Measurements from ENCODE around the gene PALMD. TPM values are rescaled to one million over a fixed set of nuclear protein-coding genes. Genes with fewer than 3 reads are reported as not detected.

PALMD gene
- total RNA-seq, 2 donors from 2014 or later: 80.7 to 104 TPM

- ATAC-seq: no peak
- intact Hi-C loops (cut with DNase I): no loop called here
- DNase-seq: no peak
Measured at GRCh38 chr1:99725996-99726395, 80.1 kb downstream of the PALMD start.

- ATAC-seq (no peak), DNase-seq (no peak)
- intact Hi-C loops (cut with DNase I): no loop called here
Measured at GRCh38 chr1:99726407-99726806, 80.5 kb downstream of the PALMD start.

GRCh38 chr1:99726818-99727217 is 80.9 kb downstream of the PALMD start:
- intact Hi-C loops (cut with DNase I): no loop called here
- DNase-seq (no peak), ATAC-seq (no peak)

GRCh38 chr1:99727575-99728185 is 81.8 kb downstream of the PALMD start:
- ATAC-seq (peak in 1 of 2 donors; percentile 41), DNase-seq (no peak)
- intact Hi-C loops (cut with DNase I): no loop called here

GRCh38 chr1:99728494-99729235 is 82.8 kb downstream of the PALMD start:
- peak; percentile 53 to 73 for ATAC-seq
- intact Hi-C loops (cut with DNase I): no loop called here

GRCh38 chr1:99731384-99731783 is 85.5 kb downstream of the PALMD start:
- no peak for DNase-seq
- no peak for ATAC-seq
- intact Hi-C loops (cut with DNase I): no loop called here

More at GRCh38 chr1:99728494-99729235, 82.8 kb downstream of the PALMD start:
- DNase-seq: no peak

GRCh38 chr1:99735852-99736251 is 89.9 kb downstream of the PALMD start:
- intact Hi-C loops (cut with DNase I): no loop called here
- no peak for DNase-seq
- ATAC-seq: no peak

- ATAC-seq (peak; percentile 80 to 86), DNase-seq (no peak)
- intact Hi-C loops (cut with DNase I): no loop called here
Measured at GRCh38 chr1:99737016-99737415, 91.1 kb downstream of the PALMD start.

GRCh38 chr1:99738858-99739465 is 93.0 kb downstream of the PALMD start:
- no peak for DNase-seq
- intact Hi-C loops (cut with DNase I): no loop called here
- no peak for ATAC-seq

- no peak for ATAC-seq
- DNase-seq: no peak
- intact Hi-C loops (cut with DNase I): no loop called here
Measured at GRCh38 chr1:99740141-99740540, 94.2 kb downstream of the PALMD start.

Other genes with a start within 250 kb of the PALMD start
- 1 to 10 TPM; 3.6 to 3.8 TPM for gene FRRS1, start 120.5 kb downstream of the PALMD start, total RNA-seq
- 10 to 100 TPM; 37.6 to 39.0 TPM for gene AGL, start 204.2 kb downstream of the PALMD start, total RNA-seq